ENCODE results near the gene RBM20. TPM values are rescaled to one million over a fixed set of nuclear protein-coding genes. Genes with fewer than 3 reads are reported as not detected.

Gene RBM20
- total and polyA plus RNA-seq, 2 of the 4 experiments (the other 2 are of a cell fraction): under 0.01 to 0.15 TPM

GRCh38 chr10:110742801-110743200, 98.7 kb downstream of the RBM20 start:
- Histone ChIP-seq H2BK20ac (ENCODE audit: low read depth, low read length) (no peak overlapping the region), H3K14ac (replicated peaks; ENCODE audit: low read depth, low read length) (no peak overlapping the region), H4K91ac (ENCODE audit: insufficient read depth, low read depth, low read length) (no peak overlapping the region), H3K4me2 (ENCODE audit: low read depth, low read length) (no peak overlapping the region), H3K4ac (ENCODE audit: low read depth, low read length) (no peak overlapping the region), H3K79me1 (ENCODE audit: low read depth in 1 of 2, low read length in 2 of 2) (no peaks in the 10 kb centered on the region), H3K23ac (ENCODE audit: low read depth, low read length) (no peak overlapping the region), H2BK120ac (ENCODE audit: low read depth, low read length) (no peak overlapping the region), H3K9ac (ENCODE audit: low read depth, low read length) (no peak overlapping the region), H4K5ac (ENCODE audit: low read depth, low read length) (no peak overlapping the region), H2AK9ac (replicated peaks; ENCODE audit: low read depth, low read length, poor library complexity) (no peak overlapping the region), H2AFZ (replicated peaks; ENCODE audit: low read length, poor library complexity) (no peak overlapping the region), H3K18ac (ENCODE audit: low read depth, low read length) (no peak overlapping the region), H3K56ac (ENCODE audit: extremely low read depth, insufficient read depth, low read length) (no peak overlapping the region), H3K9me1 (ENCODE audit: insufficient read depth, low read length) (no peaks in the 10 kb centered on the region), H3K36me3 (ENCODE audit: control insufficient read depth, insufficient read depth, low read length) (no peaks in the 10 kb centered on the region), H3K27me3 (ENCODE audit: control insufficient read depth, insufficient read depth, low read length) (peaks cover 8% of the 10 kb centered on the region), H3K27ac (ENCODE audit: insufficient read depth, low read length) (no peak overlapping the region), H4K8ac (ENCODE audit: low read depth in 2 of 2, low read length in 2 of 2) (no peak overlapping the region), H3K9me3 (ENCODE audit: control insufficient read depth, insufficient read depth, low read length) (no peaks in the 10 kb centered on the region), H3K4me1 (ENCODE audit: control insufficient read depth, insufficient read depth, low read length) (no peaks in the 10 kb centered on the region; the same call in 1 of the 2 replicates), H4K20me1 (ENCODE audit: insufficient read depth, low read length) (no peaks in the 10 kb centered on the region; the same call in 1 of the 2 replicates), H2BK15ac (ENCODE audit: low read depth, low read length) (no peak overlapping the region), H2AK5ac (ENCODE audit: low read depth, low read length) (no peak overlapping the region), H3K4me3 (ENCODE audit: insufficient read depth, low read depth, low read length) (no peak overlapping the region), H2BK5ac (ENCODE audit: low read depth, low read length, poor library complexity, severe bottlenecking) (no peak overlapping the region)
- CTCF ChIA-PET: interaction anchor here (0.8 kb wide), 1 partner anchor 19 kb away, joined by 3 read pairs; no protein-coding TSS in a partner anchor
- ATAC-seq (ENCODE audit: low read depth) (no peak), DNase-seq (no peak)
- in situ Hi-C loops (cut with MboI; ENCODE audit: low sequenced_read_pairs): loop anchor here (10.0 kb wide), 3 partner anchors 128 to 1392 kb away; no protein-coding TSS in a partner anchor
- POLR2A ChIA-PET (ENCODE audit: unreplicated experiment): no interaction called here
- intact Hi-C loops (cut with micrococcal nuclease): loop anchor here (10.0 kb wide), 1 partner anchor 252 kb away; no protein-coding TSS in a partner anchor
- dilution Hi-C loops (cut with HindIII; ENCODE audit: low sequenced_read_pairs, unreplicated experiment): no loop called here
- WGBS, 2 experiments (ENCODE audit: extremely low coverage in 2 of 2, insufficient read length in 1 of 2): 100% methylated on average over 2 of the region's 6 CpGs; no CpG with 5 or more reads in 1 of the 2 experiments
- TF ChIP-seq BHLHE40 (IDR thresholded peaks at IDR 0.05; ENCODE audit: low read depth, low read length) (no peak), MAZ (IDR thresholded peaks at IDR 0.05; ENCODE audit: borderline replicate concordance, low read depth, low read length) (no peak), MXI1 (IDR thresholded peaks at IDR 0.05; ENCODE audit: borderline replicate concordance, low read depth, low read length) (no peak), POLR2A (IDR thresholded peaks at IDR 0.05; ENCODE audit: low read depth, low read length) (no peak), NFE2L2 (IDR thresholded peaks at IDR 0.05; ENCODE audit: low read depth, low read length) (no peak), RAD21 (IDR thresholded peaks at IDR 0.05; ENCODE audit: low read length) (no peak)
- no TSS peak for BruUV-seq (replicated peaks)
